Measurements from ENCODE around the gene PLIN5. TPM values are rescaled to one million over a fixed set of nuclear protein-coding genes. Genes with fewer than 3 reads are reported as not detected.
A peak's percentile ranks its signal among the peaks of the same experiment; 100 is the strongest.

Gene PLIN5
- total RNA-seq, 1 donor from 2014 or later, result 0.06 TPM

GRCh38 chr19:4575267-4576015 is 40.4 kb upstream of the PLIN5 start:
- no peak overlapping the region for H3K4me3 ChIP-seq (ENCODE audit: low read depth, low read length)
- peak; percentile 46 for DNase-seq (ENCODE audit: low read depth)
- TF ChIP-seq CTCF (conservative IDR thresholded peaks at IDR 0.05; ENCODE audit: low read depth, low read length), result no peak

- no peak for TF ChIP-seq CTCF (conservative IDR thresholded peaks at IDR 0.05; ENCODE audit: low read depth, low read length)
- no peak for DNase-seq (ENCODE audit: low read depth)
- H3K4me3 ChIP-seq (ENCODE audit: low read depth, low read length), result no peak overlapping the region
Observed at GRCh38 chr19:4573682-4574081, 38.7 kb upstream of the PLIN5 start.

GRCh38 chr19:4571305-4571917 is 36.4 kb upstream of the PLIN5 start:
- TF ChIP-seq CTCF (conservative IDR thresholded peaks at IDR 0.05; ENCODE audit: low read depth, low read length), result no peak
- H3K4me3 ChIP-seq (ENCODE audit: low read depth, low read length), result no peak overlapping the region
- DNase-seq (ENCODE audit: low read depth), result no peak

DNA sequence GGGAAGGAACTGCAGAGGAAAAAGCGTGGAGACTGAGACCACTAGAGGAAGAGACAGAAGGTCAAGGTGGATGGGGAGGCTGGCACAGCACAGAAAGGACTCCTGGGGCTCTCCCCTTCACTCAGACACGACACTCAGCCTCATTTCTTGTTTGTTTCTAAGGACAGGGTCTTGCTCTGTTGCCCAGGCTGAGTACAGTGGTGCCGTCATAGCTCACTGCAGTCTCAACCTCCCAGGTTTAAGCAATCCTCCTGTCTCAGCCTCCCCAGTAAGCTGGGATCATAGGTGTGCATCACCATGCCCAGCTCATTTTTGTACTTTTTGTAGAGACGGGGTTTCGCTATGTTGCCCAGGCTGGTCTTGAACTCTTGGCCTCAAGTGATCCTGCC is 35.9 kb upstream of the PLIN5 start:
- DNase-seq (ENCODE audit: low read depth), result no peak
- no peak for TF ChIP-seq CTCF (conservative IDR thresholded peaks at IDR 0.05; ENCODE audit: low read depth, low read length)

GRCh38 chr19:4570402-4570801 is 35.4 kb upstream of the PLIN5 start:
- no peak for TF ChIP-seq CTCF (conservative IDR thresholded peaks at IDR 0.05; ENCODE audit: low read depth, low read length)
- H3K4me3 ChIP-seq (ENCODE audit: low read depth, low read length), result no peak overlapping the region
- DNase-seq (ENCODE audit: low read depth), result no peak

More for the DNA sequence above, 35.9 kb upstream of the PLIN5 start:
- H3K4me3 ChIP-seq (ENCODE audit: low read depth, low read length), result no peak overlapping the region

GRCh38 chr19:4568886-4569285 is 33.9 kb upstream of the PLIN5 start:
- no peak overlapping the region for H3K4me3 ChIP-seq (ENCODE audit: low read depth, low read length)
- no peak for TF ChIP-seq CTCF (conservative IDR thresholded peaks at IDR 0.05; ENCODE audit: low read depth, low read length)

More at GRCh38 chr19:4568886-4569285, 33.9 kb upstream of the PLIN5 start:
- DNase-seq (ENCODE audit: low read depth), result no peak
